Measurements from ENCODE around the gene VGF.
"Not testable (repeated sequence)": the region's sequence is repeated elsewhere in the genome, so short reads cannot be mapped to it uniquely, and the experiment has no call there.

The VGF gene

DNA sequence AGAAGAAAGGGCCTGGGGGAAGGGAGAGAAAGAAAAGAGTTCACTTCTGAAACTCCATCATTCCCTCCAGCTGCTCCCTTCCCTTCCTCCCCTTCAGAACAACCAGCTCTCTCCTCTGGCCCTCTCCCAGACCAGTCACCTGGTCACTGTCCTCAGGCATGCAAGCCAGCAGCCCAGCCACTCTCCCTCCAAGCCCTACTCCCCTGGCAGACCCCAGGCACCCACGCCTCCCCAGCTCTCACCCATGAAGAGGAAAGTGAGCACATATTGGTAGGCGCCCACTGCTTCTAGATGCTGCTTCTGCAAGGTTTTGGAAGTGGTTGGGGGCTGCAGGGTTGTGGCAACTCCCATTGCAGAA, 35.1 kb upstream of the VGF start:
- DNase-seq, result no peak
- TF ChIP-seq POLR2A (IDR thresholded peaks at IDR 0.05; ENCODE audit: low read length) (no peak), GATA1 (IDR thresholded peaks at IDR 0.05; ENCODE audit: low read depth, low read length) (no peak)

DNA sequence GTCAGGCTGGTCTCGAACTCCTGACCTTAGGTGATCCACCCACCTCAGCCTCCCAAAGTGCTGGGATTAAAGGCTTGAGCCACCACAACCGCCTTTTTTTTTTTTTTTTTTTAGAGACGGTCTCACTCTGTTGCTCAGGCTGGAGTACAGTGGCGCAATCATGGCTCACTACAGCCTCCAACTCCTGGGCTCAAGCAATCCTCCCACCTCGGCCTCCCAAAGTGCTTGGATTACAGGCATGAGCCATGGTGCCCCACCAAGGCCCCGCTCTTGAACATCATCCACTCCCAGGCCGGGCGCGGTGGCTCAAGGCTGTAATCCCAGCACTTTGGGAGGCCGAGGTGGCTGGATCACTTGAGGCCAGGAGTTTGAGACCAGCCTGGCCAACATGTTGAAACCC, 34.2 kb upstream of the VGF start:
- DNase-seq, result not testable (repeated sequence)

GRCh38 chr7:101198476-101198875, 33.1 kb upstream of the VGF start:
- no peak for DNase-seq
- no peak for TF ChIP-seq POLR2A (IDR thresholded peaks at IDR 0.05; ENCODE audit: low read length)
- no peak for TF ChIP-seq GATA1 (IDR thresholded peaks at IDR 0.05; ENCODE audit: low read depth, low read length)

- DNase-seq, result no peak
- TF ChIP-seq POLR2A (IDR thresholded peaks at IDR 0.05; ENCODE audit: low read length) (no peak), GATA1 (IDR thresholded peaks at IDR 0.05; ENCODE audit: low read depth, low read length) (no peak)
These were observed 32.6 kb upstream of the VGF start for GRCh38 chr7:101197991-101198390.

DNA sequence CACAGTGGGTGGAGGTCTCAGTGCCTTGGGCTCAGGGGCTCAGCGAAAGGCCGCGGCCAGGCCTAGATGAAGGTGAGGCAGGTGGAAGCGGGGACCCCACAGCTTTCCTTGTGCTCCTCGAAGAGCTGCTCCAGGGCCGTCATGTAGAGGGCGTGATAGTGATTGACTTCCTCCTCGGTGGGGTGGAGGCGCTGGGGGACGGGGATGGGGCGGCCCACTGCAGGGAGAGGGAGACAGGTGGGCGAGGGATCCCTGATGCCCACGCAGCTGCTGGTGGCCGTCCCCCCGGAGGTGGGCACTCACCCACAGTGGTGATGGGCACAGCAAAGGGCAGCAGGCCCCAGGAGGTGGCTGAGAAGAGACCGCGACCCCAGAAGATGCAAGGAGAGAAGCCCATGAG, 30.5 kb upstream of the VGF start:
- TF ChIP-seq GATA1 (IDR thresholded peaks at IDR 0.05; ENCODE audit: low read depth, low read length), result no peak
- no peak for TF ChIP-seq POLR2A (IDR thresholded peaks at IDR 0.05; ENCODE audit: low read length)
- DNase-seq, result no peak

DNA sequence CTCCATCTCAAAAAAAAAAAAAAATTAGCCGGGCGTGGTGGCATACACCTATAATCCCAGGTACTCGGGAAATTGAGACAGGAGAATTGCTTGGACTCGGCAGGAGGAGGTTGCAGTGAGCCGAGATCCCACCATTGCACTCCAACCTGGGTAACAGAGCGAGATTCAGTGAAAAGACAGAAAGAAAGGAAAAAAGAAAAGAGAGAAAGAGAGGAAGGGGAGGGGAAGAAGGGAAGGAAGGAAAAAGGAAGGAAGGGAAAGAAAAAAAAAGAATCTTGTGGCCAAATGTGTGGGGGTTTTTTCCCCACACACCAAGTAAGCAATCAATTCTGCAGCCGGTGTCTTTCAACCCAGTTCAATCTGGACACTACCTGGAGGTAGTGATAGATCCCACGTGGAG, 23.7 kb upstream of the VGF start:
- DNase-seq, result no peak
- TF ChIP-seq POLR2A (IDR thresholded peaks at IDR 0.05; ENCODE audit: low read length) (no peak), GATA1 (IDR thresholded peaks at IDR 0.05; ENCODE audit: low read depth, low read length) (no peak)

DNA sequence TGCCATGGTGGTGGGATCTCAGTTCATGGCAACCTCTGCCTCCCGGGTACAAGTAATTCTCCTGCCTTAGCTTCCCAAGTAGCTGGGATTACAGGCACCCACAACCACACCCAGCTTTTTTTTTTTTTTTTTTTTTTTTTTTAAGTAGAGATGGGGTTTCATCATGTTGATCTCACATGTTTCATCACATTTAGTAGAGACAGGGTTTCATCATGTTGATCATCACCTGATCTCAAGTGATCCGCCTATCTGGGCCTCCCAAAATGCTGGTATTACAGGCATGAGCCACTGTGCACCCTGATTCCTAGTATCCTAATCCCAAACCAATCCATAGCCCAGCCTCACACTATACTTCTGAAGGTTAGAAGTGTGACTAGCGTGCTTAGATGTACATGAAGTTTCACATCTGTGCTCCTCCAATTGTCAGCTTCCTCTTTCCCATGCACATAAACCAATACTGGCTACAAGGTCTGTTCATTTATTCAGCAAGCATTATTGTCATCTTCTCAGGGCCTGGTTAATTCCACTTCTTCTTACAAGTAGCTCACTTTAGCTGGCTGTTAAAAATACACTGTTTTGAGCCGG, 21.6 kb upstream of the VGF start:
- TF ChIP-seq POLR2A (IDR thresholded peaks at IDR 0.05; ENCODE audit: low read length), result no peak
- TF ChIP-seq GATA1 (IDR thresholded peaks at IDR 0.05; ENCODE audit: low read depth, low read length), result no peak
- DNase-seq, result no peak

DNA sequence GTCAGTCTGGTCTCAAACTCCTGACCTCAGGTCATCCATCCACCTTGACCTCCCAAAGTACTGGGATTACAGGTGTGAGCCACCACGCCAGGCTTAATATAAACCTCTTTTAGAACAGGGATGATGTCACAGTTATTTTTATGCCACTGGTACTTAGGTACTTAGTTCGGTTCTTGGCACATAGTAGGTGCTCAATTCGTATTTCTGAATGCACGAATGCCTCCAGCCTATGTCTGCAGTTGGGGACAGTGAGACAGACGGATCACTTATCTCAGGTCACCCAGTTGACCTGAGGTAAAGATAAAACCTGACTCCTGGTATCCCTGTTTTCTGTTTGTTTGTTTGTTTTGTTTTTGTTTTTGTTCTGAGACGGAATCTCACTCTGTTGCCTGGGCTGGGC, 20.8 kb upstream of the VGF start:
- DNase-seq, result no peak
- TF ChIP-seq POLR2A (IDR thresholded peaks at IDR 0.05; ENCODE audit: low read length), result no peak

- TF ChIP-seq POLR2A (IDR thresholded peaks at IDR 0.05; ENCODE audit: low read length) (no peak), GATA1 (IDR thresholded peaks at IDR 0.05; ENCODE audit: low read depth, low read length) (no peak)
- no peak for DNase-seq
These were observed 20.0 kb upstream of the VGF start for GRCh38 chr7:101185258-101185839.

DNA sequence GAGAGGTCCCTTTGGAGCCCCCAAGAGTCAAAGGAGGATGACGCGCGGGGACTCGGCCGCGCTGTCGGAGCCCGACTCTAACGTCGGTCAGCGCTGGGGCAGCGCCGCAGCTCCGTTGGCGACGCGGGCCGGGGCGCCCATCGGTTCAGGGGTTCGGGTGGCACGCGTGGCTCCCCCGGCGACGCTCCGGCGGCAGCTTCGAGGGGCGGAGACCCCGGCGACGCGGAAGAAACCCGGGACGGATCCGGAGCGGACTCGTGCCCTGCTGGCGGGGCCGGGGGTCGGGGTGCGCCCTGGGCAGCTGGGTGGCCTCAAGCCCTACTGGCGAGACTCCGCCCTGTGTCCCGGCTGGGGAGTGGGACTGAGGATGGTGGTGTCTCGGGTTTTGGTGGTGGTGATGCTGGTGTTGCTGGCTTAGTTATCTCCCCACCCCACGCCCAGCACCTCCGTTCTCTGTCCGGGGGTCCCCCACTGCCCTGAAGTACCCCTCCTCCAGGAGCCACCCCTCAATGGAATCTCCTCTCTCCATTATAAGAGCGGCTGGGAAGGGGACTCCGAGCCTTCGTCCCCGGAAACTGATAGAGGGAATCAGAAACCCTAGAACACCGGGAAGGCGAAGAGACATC, 14.9 kb upstream of the VGF start, which contains the start of gene NAT16:
TSS of gene NAT16 (minus strand) at position 164 of the 626 bp plus-strand sequence. CDS start 5,486 bp downstream, outside the sequence.
- no peak for DNase-seq
- no peak for TF ChIP-seq GATA1 (IDR thresholded peaks at IDR 0.05; ENCODE audit: low read depth, low read length)
- TF ChIP-seq POLR2A (IDR thresholded peaks at IDR 0.05; ENCODE audit: low read length), result no peak

DNA sequence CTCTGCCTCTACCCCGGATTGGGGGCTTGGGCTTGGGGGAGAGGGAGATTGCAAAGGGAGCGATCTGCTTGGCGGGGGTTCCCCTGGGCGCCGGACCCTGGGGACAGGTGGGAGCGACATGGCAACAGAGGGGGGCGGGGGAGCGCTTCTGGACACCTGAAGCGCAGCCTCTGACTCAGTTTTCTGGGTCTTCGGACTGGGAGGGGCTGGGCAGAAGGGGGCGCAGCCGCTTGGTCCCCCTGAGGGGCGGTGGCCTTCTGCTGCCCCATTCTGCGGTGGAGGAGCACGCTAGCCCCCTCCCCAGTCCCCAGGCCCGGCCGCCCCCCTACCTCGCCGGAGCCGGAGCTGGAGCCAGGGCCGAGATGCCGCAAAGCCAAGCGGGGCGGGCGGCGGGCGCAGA, 14.3 kb upstream of the VGF start:
- DNase-seq, result no peak
- TF ChIP-seq POLR2A (IDR thresholded peaks at IDR 0.05; ENCODE audit: low read length) (no peak), GATA1 (IDR thresholded peaks at IDR 0.05; ENCODE audit: low read depth, low read length) (no peak)

- TF ChIP-seq POLR2A (IDR thresholded peaks at IDR 0.05; ENCODE audit: low read length), result no peak
- no peak for TF ChIP-seq GATA1 (IDR thresholded peaks at IDR 0.05; ENCODE audit: low read depth, low read length)
These were observed 13.7 kb upstream of the VGF start for GRCh38 chr7:101179117-101179516.

GRCh38 chr7:101177644-101178043, 12.3 kb upstream of the VGF start:
- TF ChIP-seq POLR2A (IDR thresholded peaks at IDR 0.05; ENCODE audit: low read length) (no peak), GATA1 (IDR thresholded peaks at IDR 0.05; ENCODE audit: low read depth, low read length) (no peak)

More at GRCh38 chr7:101179117-101179516, 13.7 kb upstream of the VGF start:
- DNase-seq, result no peak

GRCh38 chr7:101175664-101176063, 10.3 kb upstream of the VGF start:
- no peak for DNase-seq
- TF ChIP-seq GATA1 (IDR thresholded peaks at IDR 0.05; ENCODE audit: low read depth, low read length) (no peak), POLR2A (IDR thresholded peaks at IDR 0.05; ENCODE audit: low read length) (no peak)

More at GRCh38 chr7:101177644-101178043, 12.3 kb upstream of the VGF start:
- no peak for DNase-seq

DNA sequence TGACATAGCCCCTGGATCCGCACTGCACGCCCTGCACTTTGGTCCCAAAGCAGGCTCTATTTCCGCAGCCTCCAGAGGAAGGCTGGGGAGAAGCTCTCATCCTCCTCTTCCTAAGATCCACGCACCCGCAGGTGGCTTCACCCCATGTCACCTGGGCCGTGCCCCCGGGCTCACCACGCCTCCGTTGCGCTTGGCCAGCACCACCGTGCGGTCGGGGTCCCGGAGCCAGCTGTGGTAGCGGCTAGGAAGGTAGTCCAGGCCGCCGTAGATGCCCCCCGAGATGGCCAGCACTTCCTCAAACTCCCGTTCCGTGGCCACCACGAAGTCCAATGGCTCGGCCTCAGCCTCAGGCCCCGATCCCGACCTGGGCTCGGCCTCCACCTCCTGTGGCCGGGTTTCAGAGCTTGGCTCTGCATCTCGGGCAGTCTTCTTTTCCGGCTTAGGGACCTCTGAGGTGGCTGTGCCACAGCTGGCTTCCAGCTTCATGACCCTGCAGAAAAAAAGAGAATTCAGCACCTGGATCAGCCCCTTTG, 9.0 kb upstream of the VGF start:
- DNase-seq, result no peak
- TF ChIP-seq GATA1 (IDR thresholded peaks at IDR 0.05; ENCODE audit: low read depth, low read length) (no peak), POLR2A (IDR thresholded peaks at IDR 0.05; ENCODE audit: low read length) (no peak)
